Medulla oblongata (tissue), 1 donor: ENCODE results near the gene DPH5.
"Not testable (repeated sequence)": the region's sequence is repeated elsewhere in the genome, so short reads cannot be mapped to it uniquely, and the experiment has no call there.

Experiments
- DNase-seq: peaks from one replicate; pipeline ENCODE4 v3.0.0-alpha.2; 2015; ENCODE audit errors: extremely low spot score

The DPH5 gene

DNA sequence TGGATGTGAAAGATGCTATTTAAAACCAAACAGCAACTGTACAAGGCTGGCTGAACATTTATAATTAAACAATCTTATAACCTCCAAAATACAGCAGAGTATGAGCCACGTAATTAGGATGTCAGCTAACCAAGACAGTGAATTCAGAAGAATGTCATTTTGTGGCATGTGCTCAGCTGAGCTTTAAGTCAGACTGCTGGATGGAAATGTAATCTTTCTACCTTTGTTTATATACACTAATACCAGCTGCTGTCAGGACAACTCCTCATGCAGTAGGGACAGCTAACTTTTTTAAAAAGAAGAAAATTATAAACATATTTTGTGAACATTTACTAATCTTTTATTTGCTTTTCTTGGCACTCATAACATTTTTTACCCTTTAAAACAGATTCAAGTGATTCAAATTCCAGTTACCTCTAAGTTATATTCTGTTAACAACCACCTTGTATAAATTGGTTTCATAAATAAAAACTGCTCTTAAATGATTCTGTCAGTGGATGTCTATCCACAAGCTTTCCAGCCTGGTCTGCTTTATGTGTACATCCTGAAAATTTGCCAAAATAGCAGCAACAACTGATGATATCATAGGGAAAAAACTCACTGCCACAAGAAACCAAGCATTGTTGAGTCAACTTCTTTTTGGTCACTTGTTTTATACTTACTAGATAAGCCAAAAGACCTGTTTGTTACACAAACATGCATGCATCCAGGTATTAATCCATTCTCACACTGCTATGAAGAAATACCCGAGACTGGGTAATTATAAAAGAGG lies 36.1 kb downstream of the DPH5 start:
- DNase-seq = no peak

DNA sequence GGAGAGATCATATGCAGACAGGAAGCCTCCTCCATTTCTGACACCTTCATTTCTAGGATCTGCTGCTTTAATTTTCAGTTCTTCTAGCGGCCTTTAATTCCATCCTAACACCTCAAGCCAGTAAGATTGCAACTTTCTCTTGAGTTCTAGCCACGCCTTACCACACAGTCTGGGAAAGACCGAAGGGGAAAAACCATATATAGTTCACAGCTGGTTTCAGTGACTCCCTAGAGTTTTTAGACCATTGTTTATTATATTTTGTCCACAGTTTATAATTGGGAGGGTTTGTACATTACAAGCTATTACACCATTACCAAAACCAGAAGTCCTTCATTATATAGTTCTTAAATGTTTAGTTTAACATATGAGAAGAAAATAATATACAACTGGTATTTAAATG lies 37.5 kb downstream of the DPH5 start:
- no peak for DNase-seq

DNA sequence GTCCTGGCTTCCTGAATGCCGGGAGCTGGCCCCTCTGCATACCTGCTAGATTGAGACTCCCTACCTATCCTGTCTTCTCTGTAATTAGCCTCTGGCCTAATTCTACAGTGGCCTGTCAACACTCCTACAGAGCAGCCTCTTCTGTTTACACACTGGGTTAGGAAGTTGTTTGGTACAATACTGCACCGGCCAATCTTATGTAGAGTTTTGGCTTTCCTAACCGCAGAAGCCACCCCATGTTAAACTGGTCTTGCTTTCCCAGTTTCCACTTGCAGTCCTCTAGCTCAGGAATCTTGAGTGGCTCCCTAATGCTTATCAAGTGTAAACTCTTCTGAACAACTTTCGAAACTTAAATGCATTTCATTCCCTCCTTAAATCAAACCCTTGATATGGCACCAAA lies 42.8 kb downstream of the DPH5 start:
- DNase-seq = no peak

DNA sequence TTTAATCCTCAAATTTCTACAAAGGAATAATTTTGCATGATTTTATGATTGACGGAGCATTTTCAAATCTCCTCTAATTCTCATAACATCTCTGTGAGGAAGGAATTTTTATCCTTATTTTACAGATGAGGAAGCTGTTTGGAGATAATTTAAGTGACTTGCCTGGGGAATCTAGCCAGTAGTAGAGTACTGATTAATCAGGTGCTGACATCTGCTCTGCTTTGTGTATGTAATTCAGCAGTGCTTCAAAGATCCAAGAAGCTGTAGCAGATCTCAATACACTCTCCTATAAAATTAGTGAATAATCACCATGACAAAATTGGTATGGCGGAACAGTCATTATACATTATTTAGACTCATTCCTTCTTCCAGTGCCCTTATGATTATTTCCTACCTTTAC lies 46.0 kb downstream of the DPH5 start:
- DNase-seq = no peak

DNA sequence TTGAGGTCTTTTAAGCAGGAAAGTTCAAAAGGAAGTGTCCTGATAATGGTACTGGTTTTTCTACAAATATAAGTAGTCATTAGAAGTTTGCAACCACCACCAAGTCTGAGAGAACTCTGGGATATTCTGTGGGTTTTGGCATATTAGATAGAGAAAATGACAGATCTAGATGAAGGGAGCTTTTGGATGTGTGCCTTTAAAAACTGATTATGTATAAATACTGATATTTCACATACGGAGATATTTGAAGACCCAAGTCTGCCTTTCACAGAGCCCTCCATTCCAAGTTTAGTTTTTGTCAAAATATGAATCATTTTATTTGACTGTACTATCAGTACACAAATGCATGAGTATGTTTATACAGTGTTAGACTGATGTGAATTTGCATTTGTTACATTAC lies 48.6 kb downstream of the DPH5 start:
- DNase-seq = no peak

DNA sequence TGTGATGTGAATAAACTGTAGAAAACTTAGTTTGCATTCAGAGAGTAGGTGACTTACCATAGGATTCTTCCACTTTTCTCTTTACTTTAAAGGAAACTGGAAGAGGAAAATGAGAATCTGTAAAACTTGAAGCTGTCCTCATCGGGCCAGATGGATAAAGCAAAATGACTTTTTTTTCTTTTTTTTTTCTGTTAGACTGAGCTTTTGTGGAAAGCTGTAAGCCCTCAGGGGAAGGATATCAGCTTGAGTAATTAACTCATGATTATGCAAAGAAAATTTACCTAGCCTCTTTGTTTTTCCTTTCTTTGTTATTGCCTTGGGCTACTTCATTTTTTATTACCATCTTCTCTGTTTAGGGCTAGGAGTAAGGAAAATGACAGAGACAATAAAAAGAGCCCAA lies 53.4 kb downstream of the DPH5 start:
- DNase-seq = no peak

DNA sequence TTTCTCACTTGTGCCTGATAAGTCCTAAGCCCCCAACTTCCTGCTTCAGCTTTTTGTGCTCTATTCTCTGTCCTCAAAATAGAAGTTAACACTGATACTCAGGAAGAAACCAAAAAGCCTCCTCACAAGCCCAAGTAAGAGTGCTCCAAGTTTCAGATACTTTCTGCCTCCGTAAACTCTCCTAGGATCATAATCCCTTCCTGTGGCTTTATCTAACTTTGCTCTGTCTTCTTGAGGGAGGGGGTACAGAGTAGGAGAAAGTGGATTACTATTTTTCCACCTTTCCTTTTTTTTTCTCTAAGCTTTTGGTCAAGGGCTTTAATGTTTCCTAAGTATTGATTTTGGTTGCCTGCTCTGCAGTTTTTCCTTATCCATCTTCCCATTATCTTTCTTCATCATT lies 54.6 kb downstream of the DPH5 start:
- DNase-seq = no peak

DNA sequence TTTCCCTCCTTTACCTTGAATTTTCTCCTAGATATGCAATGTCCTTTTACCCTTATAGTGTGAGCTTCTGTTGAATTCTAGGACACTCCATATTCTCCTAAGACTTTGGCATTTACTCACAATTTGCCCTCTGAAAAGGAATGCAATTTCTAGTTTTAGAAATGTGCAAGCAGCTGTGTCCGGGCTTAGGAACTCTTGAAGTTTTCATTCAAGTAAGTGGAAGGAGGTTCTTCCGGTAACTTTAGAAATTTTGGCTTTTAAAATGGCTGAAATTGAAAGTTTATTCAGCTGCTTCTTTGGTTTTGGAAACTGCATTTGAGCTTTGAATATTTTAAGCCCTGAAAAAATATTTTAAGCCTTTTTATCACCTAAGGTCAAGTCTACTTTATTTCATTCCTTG lies 56.3 kb downstream of the DPH5 start:
- no peak for DNase-seq

DNA sequence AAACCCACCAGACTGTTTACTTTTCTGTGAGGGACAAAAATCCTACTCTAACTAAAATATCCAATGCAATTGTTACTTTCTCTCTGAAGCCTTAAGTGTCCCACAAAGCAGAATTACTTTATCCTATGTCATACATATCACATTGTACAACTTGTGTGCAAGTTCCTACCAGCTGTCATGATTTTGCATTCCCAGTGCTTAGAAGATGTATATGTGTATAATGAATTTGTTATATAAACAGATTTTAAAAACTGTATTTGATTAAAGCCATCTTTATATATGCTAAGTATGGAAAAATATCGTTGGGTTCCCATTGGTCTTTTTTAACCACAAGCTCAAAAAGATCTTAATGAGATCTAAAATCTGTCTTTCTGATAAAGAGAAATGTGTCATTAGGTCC lies 57.0 kb downstream of the DPH5 start:
- no peak for DNase-seq

DNA sequence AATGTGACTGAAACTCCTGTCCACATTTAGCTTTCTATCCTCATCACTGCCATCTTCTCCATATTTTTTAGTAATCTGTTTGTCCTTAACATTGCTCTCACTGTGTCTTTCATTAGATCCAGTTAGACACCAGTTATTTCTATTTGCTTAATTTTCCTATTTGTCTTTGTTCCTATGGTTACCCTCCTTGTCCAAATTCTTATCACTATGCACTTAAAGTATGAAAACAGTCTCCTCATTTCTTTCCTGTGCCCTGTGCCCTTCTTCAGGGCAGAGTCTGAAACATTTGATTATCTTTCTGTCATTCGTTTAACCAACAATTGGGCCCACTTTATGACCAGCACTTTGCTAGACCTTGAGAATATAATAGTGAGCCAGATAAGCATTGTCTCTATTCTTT lies 65.5 kb downstream of the DPH5 start:
- DNase-seq = no peak

DNA sequence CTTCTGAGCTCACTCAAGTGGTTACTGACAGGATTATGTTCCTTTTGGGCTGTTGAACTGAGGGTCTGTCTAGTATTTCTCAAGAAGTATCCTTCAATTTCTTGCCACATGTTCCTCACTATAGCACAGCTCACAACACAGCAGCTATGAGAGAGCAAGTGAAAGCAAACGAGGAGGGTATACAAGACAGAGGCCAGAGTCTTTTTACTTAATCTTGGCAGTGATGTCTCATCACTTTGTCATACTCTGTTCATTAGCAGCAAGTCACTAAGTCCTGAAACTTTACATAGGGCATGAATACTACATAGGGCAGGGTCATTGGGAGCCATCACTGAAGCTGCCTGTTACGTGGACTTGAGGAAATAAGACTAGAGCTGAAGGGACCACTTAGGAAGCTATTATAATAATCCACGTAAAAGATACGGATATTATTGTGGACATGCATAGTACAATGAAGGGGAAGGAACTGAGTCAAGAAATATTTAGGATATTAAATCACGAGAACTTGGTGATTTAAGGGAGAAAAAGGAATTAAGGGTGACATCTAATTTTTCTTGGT lies 66.0 kb downstream of the DPH5 start:
- no peak for DNase-seq

DNA sequence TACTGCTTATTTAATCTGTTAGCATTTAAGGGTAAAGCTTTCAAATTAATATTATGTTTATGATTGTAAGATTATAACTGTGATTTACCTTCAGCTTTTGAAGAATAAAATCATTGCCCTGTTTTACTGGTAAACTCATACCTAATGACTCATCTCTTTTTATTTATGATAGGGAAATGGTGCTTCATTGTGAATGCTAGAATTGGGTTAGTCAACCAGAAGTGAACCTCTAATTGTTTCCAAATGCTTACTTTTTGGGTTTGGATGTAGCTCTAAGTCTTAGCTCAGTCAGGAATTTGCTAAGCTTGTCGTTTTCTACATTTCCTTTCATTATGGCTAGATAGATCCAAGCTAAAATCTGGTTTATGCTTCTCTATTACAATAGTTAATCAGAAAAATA lies 70.3 kb downstream of the DPH5 start:
- no peak for DNase-seq

DNA sequence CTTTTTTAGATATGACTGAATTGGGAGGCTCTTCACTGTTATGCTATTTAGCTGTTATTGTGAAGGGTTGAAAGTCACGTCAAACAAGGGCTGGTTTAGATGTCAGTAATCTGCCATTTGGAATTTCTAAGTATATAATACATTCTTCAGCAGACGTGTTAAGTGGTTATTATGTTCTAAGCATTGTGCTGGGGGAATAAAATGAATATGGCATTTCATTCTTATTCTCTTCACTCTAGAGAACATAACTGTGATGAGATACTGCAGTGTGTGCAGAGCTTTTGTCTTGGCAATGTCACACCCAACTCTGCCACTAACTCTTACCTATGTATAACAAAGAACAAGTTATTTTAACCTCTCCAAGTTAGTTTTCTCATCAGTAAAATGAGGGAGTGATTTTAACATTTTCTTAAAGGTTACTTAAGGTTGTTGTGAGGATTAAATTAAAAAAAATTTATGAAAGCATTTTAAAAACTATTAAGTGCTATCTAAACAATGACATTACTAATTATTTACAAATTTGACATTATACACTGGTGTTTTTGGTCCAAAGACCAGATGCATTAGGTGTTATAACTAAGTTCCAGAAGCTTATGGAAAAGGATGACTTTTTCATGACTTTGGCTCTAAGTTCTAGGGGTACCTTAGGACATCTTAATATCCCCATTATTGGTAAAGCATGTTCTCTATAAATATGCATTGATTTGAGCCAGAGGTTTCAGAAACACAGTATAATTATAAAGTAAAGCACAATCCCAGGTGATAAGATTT lies 71.4 kb downstream of the DPH5 start:
- no peak for DNase-seq

DNA sequence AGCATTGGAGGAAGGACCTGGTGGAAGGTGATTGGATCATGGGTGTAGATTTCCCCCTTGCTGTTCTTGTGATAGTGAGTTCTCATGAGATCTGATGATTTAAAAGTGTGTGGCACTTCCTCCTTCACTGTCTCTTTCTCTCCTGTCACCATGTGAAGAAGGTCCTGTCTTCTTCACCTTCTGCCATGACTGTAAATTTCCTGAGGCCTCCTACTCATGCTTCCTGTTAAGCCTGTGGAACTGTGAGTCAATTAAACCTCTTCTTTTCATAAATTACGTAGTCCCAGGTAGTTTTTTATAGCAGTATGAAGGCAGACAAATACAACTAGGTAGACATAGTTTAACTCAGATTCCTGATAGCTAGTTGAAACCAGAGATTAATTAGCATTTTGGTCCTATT lies 72.6 kb downstream of the DPH5 start:
- not testable (repeated sequence) for DNase-seq

DNA sequence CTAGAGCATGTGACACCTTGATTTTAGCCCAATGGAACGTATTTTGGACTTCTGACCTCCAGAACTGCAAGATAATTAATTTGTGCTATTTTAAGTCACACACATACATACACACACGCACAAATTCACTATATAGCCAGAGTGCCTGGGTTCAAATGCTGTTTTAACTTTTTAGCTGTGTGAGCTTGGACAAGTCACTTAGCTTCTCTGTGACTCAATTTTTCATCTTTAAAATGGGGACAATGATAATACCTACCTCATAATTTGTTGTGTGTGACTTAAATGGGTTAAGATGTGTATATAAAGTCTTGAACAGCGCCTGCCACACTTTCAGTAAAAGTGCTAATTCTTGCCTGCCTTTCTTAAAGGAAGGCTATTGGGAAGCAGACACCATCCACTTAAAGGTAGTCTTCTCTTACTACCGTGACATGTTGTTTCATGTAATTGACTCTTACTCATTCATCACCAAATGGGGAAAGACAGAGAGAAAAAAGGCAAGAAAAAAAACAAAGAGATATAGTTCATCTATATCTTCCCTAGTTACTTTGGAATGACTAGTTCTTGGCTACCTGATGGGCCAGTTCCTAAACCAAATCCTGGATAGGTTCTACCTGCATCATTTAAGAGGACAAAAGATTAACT lies 73.4 kb downstream of the DPH5 start:
- DNase-seq = no peak

DNA sequence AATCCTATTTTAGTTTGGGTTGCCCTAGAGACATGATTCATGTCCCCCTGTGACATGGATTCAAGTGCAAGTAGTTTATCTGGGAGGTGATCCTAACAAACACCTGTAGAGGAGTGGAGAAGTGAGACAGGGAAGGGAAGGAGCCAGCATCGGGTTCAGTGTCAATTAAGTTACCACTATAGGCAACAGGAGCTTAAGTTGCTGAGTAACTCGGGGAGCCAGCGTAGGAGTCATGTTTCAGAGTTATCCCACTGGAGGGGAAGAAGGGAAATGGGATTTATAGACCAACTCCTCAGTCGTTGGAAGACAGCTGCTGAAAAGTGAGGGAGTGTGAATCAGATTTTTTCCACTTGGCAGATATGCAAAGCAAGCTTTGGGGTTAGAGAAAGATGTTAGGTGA lies 74.8 kb downstream of the DPH5 start:
- DNase-seq = no peak

DNA sequence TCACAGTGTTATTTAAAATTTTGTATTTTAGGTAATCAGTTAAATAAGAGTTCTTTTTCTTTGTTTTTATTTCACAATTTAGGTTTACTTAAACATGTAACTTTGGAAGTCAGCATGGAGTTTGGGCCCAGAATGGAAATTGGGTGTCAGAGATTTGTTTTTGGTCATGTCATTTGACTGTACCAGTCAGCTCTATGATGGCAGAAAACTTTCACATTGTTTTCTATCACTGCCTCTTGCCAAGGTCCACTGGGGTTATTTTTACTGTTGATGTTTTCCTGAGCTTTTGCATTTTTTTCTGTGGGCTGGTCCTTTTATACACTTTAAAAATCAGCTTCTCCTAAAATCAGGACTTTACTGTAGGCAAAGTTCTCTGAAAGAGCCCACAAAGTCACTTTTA lies 75.2 kb downstream of the DPH5 start:
- DNase-seq = no peak

DNA sequence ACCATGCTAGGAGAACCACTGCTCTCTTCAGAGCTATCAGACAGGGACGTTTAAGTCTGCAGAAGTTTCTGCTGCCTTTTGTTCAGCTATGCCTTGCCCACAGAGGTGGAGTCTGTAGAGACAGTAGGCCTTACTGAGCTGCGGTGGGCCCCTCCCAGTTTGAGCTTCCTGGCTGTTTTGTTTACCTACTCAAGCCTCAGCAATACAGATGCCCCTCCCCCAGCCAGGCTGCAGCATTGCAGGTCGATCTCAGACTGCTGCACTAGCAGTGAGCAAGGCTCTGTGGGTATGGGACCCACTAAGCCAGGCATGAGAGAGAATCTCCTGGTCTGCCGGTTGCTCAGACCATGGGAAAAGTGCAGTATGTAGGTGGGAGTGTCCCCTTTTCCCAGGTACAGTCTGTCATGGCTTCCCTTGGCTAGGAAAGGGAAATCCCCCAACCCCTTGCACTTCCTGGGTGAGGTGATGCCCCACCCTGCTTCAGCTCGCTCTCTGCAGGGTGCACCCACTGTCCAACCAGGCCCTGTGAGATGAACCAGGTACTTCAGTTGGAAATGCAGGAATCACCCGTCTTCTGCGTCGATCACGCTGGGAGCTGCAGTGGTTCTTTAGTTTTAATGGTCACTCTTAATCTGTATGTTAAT lies 75.9 kb downstream of the DPH5 start:
- not testable (repeated sequence) for DNase-seq

DNA sequence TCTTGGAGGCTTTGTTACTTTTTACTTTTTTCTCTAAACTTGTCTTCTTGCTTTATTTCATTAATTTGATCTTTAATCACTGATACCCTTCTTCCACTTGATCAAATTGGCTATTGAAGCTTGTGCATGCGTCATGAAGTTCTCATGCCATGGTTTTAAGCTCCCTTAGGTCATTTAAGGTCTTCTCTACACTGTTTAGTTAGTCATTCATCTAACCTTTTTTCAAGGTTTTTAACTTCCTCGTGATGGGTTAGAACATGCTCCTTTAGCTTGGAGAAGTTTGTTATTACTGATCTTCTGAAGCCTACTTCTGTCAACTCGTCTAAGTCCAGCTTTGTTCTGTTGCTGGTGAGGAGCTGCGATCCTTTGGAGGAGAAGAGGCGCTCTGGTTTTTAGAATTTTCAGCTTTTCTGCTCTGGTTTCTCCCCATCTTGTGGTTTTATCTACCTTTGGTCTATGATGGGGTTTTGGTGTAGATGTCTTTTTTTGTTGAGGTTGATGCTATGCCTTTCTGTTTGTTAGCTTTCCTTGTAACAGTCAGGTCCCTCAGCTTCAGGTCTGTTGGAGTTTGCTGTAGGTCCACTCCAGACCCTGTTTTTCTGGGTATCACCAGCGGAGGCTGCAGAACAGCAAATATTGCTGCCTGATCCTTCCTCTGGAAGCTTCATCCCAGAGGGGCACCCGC lies 76.7 kb downstream of the DPH5 start:
- DNase-seq = not testable (repeated sequence)

DNA sequence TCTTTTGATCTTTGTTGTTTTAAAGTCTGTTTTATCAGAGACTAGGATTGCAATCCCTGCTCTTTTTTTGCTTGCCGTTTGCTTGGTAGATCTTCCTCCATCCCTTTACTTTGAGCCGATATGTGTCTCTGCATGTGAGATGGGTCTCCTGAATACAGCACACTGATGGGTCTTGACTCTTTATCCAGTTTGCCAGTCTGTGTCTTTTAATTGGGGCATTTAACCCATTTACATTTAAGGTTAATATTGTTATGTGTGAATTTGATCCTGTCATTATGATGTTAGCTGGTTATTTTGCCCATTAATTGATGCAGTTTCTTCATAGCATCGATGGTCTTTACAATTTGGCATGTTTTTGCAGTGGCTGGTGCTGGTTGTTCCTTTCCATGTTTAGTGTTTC lies 77.8 kb downstream of the DPH5 start:
- not testable (repeated sequence) for DNase-seq

DNA sequence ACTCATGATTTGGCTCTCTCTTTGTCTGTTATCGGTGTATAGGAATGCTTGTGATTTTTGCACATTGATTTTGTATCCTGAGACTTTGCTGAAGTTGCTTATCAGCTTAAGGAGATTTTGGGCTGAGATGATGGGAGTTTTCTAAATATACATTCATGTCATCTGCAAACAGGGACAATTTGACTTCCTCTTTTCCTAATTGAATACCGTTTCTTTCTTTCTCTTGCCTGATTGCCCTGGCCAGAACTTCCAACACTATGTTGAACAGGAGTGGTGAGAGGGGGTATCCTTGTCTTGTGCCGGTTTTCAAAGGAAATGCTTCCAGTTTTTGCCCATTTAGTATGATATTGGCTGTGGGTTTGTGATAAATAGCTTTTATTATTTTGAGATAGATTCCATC lies 79.5 kb downstream of the DPH5 start:
- DNase-seq = not testable (repeated sequence)

DNA sequence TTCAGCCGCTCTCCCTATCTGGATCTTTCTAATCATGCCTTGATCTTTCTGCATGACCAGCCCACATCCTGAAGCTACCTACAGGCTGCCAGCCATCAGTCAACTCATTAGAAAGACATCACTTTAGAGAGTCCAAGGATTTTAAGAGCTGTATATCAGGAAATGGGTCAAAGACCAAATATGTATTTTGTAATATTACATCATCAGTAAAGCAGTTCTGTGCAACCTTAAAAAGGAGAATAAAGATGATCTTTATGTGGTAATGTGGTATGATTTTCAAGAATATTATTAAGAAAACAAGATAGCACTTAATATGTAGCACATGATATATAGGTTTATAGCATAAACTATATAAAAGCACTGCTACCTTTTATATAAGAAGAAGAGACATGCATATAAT lies 82.1 kb downstream of the DPH5 start:
- no peak for DNase-seq
